Measurements from ENCODE around the gene CX3CR1. TPM values are rescaled to one million over a fixed set of nuclear protein-coding genes. Genes with fewer than 3 reads are reported as not detected.
A peak's percentile ranks its signal among the peaks of the same experiment; 100 is the strongest.

CX3CR1 gene
- total and polyA plus RNA-seq, 10 of the 15 experiments (the other 5 are each of a cell fraction or from before 2014, with no cell fraction given): 0.05 to 0.53 (median 0.15) TPM

GRCh38 chr3:39295184-39295775 is 15.4 kb upstream of the CX3CR1 start (continued):
- TF ChIP-seq SRF (IDR thresholded peaks at IDR 0.05; ENCODE audit: low read depth in 2 of 2, low read length in 2 of 2) (no peak), NFYB (IDR thresholded peaks at IDR 0.05; ENCODE audit: insufficient read depth, low read depth, low read length) (no peak), MEF2A (IDR thresholded peaks at IDR 0.05; ENCODE audit: insufficient read depth, low read depth, low read length) (peak; percentile 79; the same call in 1 of the 2 replicates), MAX (IDR thresholded peaks at IDR 0.05; ENCODE audit: low read depth, low read length) (no peak), RFX5 (IDR thresholded peaks at IDR 0.05; ENCODE audit: low read depth, low read length) (no peak), TBL1XR1 (IDR thresholded peaks at IDR 0.05; ENCODE audit: low read depth, low read length) (0 out of 2 replicates have a peak, but pooled peaks have one; percentile 47), ZNF687 (IDR thresholded peaks at IDR 0.05) (peak; percentile 78; the same call in 1 of the 2 replicates), BCL3 (IDR thresholded peaks at IDR 0.05; ENCODE audit: borderline replicate concordance, insufficient read depth, low read depth, low read length, poor library complexity, severe bottlenecking) (peak; percentile 55), MTA2 (IDR thresholded peaks at IDR 0.05; ENCODE audit: low read depth) (peak; percentile 94), SMC3 (IDR thresholded peaks at IDR 0.05; ENCODE audit: borderline replicate concordance, low read length) (peak; percentile 7; the same call in 1 of the 2 replicates), JUND (IDR thresholded peaks at IDR 0.05; ENCODE audit: low read depth, low read length) (peak; percentile 75; the same call in 1 of the 2 replicates), TAF1 (IDR thresholded peaks at IDR 0.05; ENCODE audit: borderline replicate concordance, low read depth, low read length) (0 out of 2 replicates have a peak, but pooled peaks have one; percentile 4), SKIL (IDR thresholded peaks at IDR 0.05; ENCODE audit: low read depth, poor library complexity, severe bottlenecking) (peak; percentile 66)
- TF ChIP-seq, protein P1, sequence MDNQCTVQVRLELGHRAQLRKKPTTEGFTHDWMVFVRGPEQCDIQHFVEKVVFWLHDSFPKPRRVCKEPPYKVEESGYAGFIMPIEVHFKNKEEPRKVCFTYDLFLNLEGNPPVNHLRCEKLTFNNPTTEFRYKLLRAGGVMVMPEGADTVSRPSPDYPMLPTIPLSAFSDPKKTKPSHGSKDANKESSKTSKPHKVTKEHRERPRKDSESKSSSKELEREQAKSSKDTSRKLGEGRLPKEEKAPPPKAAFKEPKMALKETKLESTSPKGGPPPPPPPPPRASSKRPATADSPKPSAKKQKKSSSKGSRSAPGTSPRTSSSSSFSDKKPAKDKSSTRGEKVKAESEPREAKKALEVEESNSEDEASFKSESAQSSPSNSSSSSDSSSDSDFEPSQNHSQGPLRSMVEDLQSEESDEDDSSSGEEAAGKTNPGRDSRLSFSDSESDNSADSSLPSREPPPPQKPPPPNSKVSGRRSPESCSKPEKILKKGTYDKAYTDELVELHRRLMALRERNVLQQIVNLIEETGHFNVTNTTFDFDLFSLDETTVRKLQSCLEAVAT (IDR thresholded peaks at IDR 0.05): peak; percentile 61; the same call in 1 of the 2 replicates
- TF ChIP-seq, protein P2, sequence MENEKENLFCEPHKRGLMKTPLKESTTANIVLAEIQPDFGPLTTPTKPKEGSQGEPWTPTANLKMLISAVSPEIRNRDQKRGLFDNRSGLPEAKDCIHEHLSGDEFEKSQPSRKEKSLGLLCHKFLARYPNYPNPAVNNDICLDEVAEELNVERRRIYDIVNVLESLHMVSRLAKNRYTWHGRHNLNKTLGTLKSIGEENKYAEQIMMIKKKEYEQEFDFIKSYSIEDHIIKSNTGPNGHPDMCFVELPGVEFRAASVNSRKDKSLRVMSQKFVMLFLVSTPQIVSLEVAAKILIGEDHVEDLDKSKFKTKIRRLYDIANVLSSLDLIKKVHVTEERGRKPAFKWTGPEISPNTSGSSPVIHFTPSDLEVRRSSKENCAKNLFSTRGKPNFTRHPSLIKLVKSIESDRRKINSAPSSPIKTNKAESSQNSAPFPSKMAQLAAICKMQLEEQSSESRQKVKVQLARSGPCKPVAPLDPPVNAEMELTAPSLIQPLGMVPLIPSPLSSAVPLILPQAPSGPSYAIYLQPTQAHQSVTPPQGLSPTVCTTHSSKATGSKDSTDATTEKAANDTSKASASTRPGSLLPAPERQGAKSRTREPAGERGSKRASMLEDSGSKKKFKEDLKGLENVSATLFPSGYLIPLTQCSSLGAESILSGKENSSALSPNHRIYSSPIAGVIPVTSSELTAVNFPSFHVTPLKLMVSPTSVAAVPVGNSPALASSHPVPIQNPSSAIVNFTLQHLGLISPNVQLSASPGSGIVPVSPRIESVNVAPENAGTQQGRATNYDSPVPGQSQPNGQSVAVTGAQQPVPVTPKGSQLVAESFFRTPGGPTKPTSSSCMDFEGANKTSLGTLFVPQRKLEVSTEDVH (IDR thresholded peaks at IDR 0.05; ENCODE audit: low read depth, partially characterized antibody): peak; percentile 44
